Gastrocnemius medialis (tissue), 4 donors: ENCODE data around the gene ANGEL1.

ENCODE experiments used
- POLR2A ChIP-seq, 2 donors: fragments of 450-650 bp; IDR thresholded peaks; one replicate each; pipeline ENCODE4 v1.6.1; 2017; ENCODE audit warnings: antibody characterized with exemption in 2 of 2, mild to moderate bottlenecking in 2 of 2, moderate library complexity in 2 of 2
- TF ChIP-seq, protein P1 (sequence below), 5 experiments: fragments of 450-650 bp in 3 of 5; fragments of 200-600 bp in 2 of 5; sonication (generic) in 2 of 5; IDR thresholded peaks in 4 of 5; conservative IDR thresholded peaks in 1 of 5; 1 replicate in 4 of 5; 2 replicates in 1 of 5; pipeline ENCODE4 v1.5.1; 2016 to 2019; ENCODE audit warnings: antibody characterized with exemption in 5 of 5, mild to moderate bottlenecking in 3 of 5, moderate library complexity in 3 of 5

DNA sequence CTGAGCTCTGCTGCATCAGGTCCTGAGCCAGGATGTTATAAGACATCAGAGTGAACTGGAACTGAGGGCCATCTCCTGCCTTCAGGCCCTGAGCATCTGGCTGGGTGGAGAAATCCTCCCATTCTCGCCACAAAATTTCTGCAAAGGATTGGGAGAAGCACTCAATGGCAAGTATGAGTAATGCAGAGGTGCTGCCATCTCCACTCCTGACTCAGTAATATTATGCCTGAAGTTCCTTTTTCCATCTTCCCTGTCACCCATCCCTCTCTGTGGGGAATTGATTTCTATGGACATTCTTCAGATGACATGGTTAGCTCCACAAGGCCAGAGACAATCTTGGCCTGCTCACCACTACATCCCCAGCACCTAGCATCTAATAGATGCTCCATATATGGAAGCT, 4.7 kb downstream of the ANGEL1 start:
- TF ChIP-seq, protein P1, sequence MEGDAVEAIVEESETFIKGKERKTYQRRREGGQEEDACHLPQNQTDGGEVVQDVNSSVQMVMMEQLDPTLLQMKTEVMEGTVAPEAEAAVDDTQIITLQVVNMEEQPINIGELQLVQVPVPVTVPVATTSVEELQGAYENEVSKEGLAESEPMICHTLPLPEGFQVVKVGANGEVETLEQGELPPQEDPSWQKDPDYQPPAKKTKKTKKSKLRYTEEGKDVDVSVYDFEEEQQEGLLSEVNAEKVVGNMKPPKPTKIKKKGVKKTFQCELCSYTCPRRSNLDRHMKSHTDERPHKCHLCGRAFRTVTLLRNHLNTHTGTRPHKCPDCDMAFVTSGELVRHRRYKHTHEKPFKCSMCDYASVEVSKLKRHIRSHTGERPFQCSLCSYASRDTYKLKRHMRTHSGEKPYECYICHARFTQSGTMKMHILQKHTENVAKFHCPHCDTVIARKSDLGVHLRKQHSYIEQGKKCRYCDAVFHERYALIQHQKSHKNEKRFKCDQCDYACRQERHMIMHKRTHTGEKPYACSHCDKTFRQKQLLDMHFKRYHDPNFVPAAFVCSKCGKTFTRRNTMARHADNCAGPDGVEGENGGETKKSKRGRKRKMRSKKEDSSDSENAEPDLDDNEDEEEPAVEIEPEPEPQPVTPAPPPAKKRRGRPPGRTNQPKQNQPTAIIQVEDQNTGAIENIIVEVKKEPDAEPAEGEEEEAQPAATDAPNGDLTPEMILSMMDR (IDR thresholded peaks at IDR 0.05 in 4 of 5, conservative IDR thresholded peaks at IDR 0.05 in 1 of 5) = no peak
- no peak for TF ChIP-seq POLR2A (IDR thresholded peaks at IDR 0.05)
